GM06990 (cell line): ENCODE data around the gene PTPRN.
"Not testable (repeated sequence)": the region's sequence is repeated elsewhere in the genome, so short reads cannot be mapped to it uniquely, and the experiment has no call there.

Source experiments
- DNase-seq: peaks from one replicate; pipeline ENCODE4 v3.0.0-alpha.2; 2011; ENCODE audit not compliant: insufficient read length; ENCODE audit errors: extremely low read depth
- H3K27me3 ChIP-seq: replicated peaks from 2 replicates; pipeline ENCODE4 v1.6.0; 2011; ENCODE audit warnings: low read length; ENCODE audit not compliant: control insufficient read depth, insufficient read depth
- H3K36me3 ChIP-seq: 2 replicates; pipeline ENCODE4 v1.5.1; 2011; ENCODE audit warnings: low read length; ENCODE audit not compliant: control insufficient read depth, insufficient read depth
- H3K4me3 ChIP-seq: replicated peaks from 2 replicates; pipeline ENCODE4 v1.5.1; 2011; ENCODE audit warnings: low read depth, mild to moderate bottlenecking, control low read depth, low read length
- CTCF ChIP-seq: IDR thresholded peaks from 2 replicates; pipeline ENCODE4 v1.5.1; 2011; ENCODE audit warnings: low read length, control low read depth, mild to moderate bottlenecking, inconsistent platforms; ENCODE audit not compliant: insufficient read depth, poor library complexity, severe bottlenecking

The PTPRN gene

GRCh38 chr2:219287580-219288265, 21.5 kb downstream of the PTPRN start:
- Histone ChIP-seq H3K36me3 (peaks cover 15% of the 10 kb centered on the region), H3K4me3 (no peak overlapping the region), H3K27me3 (no peaks in the 10 kb centered on the region)
- no peak for TF ChIP-seq CTCF
- DNase-seq = no peak

GRCh38 chr2:219287116-219287440, 22.1 kb downstream of the PTPRN start:
- DNase-seq, H3K4me3 ChIP-seq, H3K27me3 ChIP-seq: not testable (repeated sequence)
- H3K36me3 ChIP-seq = peaks cover 19% of the 10 kb centered on the region

GRCh38 chr2:219286436-219287115, 22.6 kb downstream of the PTPRN start:
- no peak for TF ChIP-seq CTCF
- Histone ChIP-seq H3K36me3 (peaks cover 20% of the 10 kb centered on the region), H3K27me3 (no peaks in the 10 kb centered on the region), H3K4me3 (no peak overlapping the region)
- DNase-seq = no peak

- peaks cover 23% of the 10 kb centered on the region for H3K36me3 ChIP-seq
- no peak for DNase-seq
- TF ChIP-seq CTCF = no peak
- H3K27me3 ChIP-seq = no peaks in the 10 kb centered on the region
- H3K4me3 ChIP-seq = no peak overlapping the region
Observed at GRCh38 chr2:219285894-219286425, 23.2 kb downstream of the PTPRN start.

GRCh38 chr2:219285373-219285735, 23.8 kb downstream of the PTPRN start:
- DNase-seq = no peak
- H3K36me3 ChIP-seq = peaks cover 25% of the 10 kb centered on the region
- no peak overlapping the region for H3K4me3 ChIP-seq
- no peaks in the 10 kb centered on the region for H3K27me3 ChIP-seq
- no peak for TF ChIP-seq CTCF

- H3K36me3 ChIP-seq = peaks cover 25% of the 10 kb centered on the region
- no peaks in the 10 kb centered on the region for H3K27me3 ChIP-seq
- no peak for TF ChIP-seq CTCF
- no peak for DNase-seq
- no peak overlapping the region for H3K4me3 ChIP-seq
Observed at GRCh38 chr2:219284501-219285372, 24.5 kb downstream of the PTPRN start.
